Ovary (tissue), 3 donors: ENCODE data around the gene KATNB1.

Experiments used
- CTCF ChIP-seq, 3 donors: fragments of 450-650 bp in 2 of 3; fragments of 200-600 bp in 1 of 3; IDR thresholded peaks; one replicate each; pipeline versions ENCODE4 v1.5.1 to v1.8.0; 2016 to 2022; ENCODE audit warnings: antibody characterized with exemption in 3 of 3, mild to moderate bottlenecking in 1 of 3
- EP300 ChIP-seq: sonication (generic); formaldehyde crosslinking; IDR thresholded peaks from one replicate; pipeline ENCODE4 v1.6.1; 2017; ENCODE audit warnings: antibody characterized with exemption
- donor health status: DM: no; HTN: no; CAD: no.

GRCh38 chr16:57738844-57739243 is 3.3 kb downstream of the KATNB1 start:
- TF ChIP-seq CTCF (IDR thresholded peaks at IDR 0.05), result no peak
- TF ChIP-seq EP300, result no peak
